ENCODE measurements around the gene PRICKLE2.

- TF ChIP-seq POLR2A (IDR thresholded peaks at IDR 0.05; ENCODE audit: low read depth) (no peak), POLR2AphosphoS5 (IDR thresholded peaks at IDR 0.05) (no peak)
- TF ChIP-seq, protein P1, sequence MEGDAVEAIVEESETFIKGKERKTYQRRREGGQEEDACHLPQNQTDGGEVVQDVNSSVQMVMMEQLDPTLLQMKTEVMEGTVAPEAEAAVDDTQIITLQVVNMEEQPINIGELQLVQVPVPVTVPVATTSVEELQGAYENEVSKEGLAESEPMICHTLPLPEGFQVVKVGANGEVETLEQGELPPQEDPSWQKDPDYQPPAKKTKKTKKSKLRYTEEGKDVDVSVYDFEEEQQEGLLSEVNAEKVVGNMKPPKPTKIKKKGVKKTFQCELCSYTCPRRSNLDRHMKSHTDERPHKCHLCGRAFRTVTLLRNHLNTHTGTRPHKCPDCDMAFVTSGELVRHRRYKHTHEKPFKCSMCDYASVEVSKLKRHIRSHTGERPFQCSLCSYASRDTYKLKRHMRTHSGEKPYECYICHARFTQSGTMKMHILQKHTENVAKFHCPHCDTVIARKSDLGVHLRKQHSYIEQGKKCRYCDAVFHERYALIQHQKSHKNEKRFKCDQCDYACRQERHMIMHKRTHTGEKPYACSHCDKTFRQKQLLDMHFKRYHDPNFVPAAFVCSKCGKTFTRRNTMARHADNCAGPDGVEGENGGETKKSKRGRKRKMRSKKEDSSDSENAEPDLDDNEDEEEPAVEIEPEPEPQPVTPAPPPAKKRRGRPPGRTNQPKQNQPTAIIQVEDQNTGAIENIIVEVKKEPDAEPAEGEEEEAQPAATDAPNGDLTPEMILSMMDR (IDR thresholded peaks at IDR 0.05) = no peak
Measured at GRCh38 chr3:64178419-64178818, 46.8 kb downstream of the PRICKLE2 start.

Data from esophagus muscularis mucosa (tissue), 3 donors.